Esophagus mucosa (tissue), 1 donor: Measurements from ENCODE around the gene SPDYE2B. TPM values are rescaled to one million over a fixed set of nuclear protein-coding genes. Genes with fewer than 3 reads are reported as not detected.
A peak's percentile ranks its signal among the peaks of the same experiment; 100 is the strongest.
"Not testable (repeated sequence)": the region's sequence is repeated elsewhere in the genome, so short reads cannot be mapped to it uniquely, and the experiment has no call there.

Experiments used
- ATAC-seq: fragments of 200-7000 bp; cut with Tn5 transposase; one replicate; pipeline ENCODE4 v1.9.1; 2020
- total RNA-seq: library from RNA; stranded (reverse); gene quantifications from one replicate; pipeline ENCODE4 v1.2.4, GENCODE V29; 2023
- donor health status: DM: yes; HTN: yes; CAD: no.

The SPDYE2B gene
- total RNA-seq, result not detected

- peak; percentile 58 for ATAC-seq
These were observed at the start of gene SPDYE2B for GRCh38 chr7:102649924-102650323. Gene SPDYE2B, plus strand, starts transcription at chr7:102650319. Its CDS starts 2,030 bp downstream, at chr7:102652349.

- not testable (repeated sequence) for ATAC-seq
These were observed 47.8 kb upstream of the SPDYE2B start for GRCh38 chr7:102602317-102602716.

GRCh38 chr7:102604431-102605145, 45.5 kb upstream of the SPDYE2B start:
- ATAC-seq, result peak; percentile 81

GRCh38 chr7:102606848-102607247, 43.3 kb upstream of the SPDYE2B start:
- not testable (repeated sequence) for ATAC-seq

- ATAC-seq, result not testable (repeated sequence)
These were observed 40.4 kb upstream of the SPDYE2B start for GRCh38 chr7:102609734-102610133.

- ATAC-seq, result not testable (repeated sequence)
These were observed 39.7 kb upstream of the SPDYE2B start for GRCh38 chr7:102610441-102610840.

GRCh38 chr7:102611013-102611674, 39.0 kb upstream of the SPDYE2B start:
- ATAC-seq, result peak; percentile 2

- not testable (repeated sequence) for ATAC-seq
These were observed 38.3 kb upstream of the SPDYE2B start for GRCh38 chr7:102611675-102612325.

- ATAC-seq, result peak; percentile 11
These were observed 36.4 kb upstream of the SPDYE2B start for GRCh38 chr7:102613575-102614345.

GRCh38 chr7:102614346-102614697, 35.8 kb upstream of the SPDYE2B start:
- peak; percentile 41 for ATAC-seq

GRCh38 chr7:102614873-102615272, 35.2 kb upstream of the SPDYE2B start:
- not testable (repeated sequence) for ATAC-seq

GRCh38 chr7:102615930-102616329, 34.2 kb upstream of the SPDYE2B start:
- peak; percentile 25 for ATAC-seq

GRCh38 chr7:102616507-102617125, 33.5 kb upstream of the SPDYE2B start, which contains the start of gene RASA4:
Gene RASA4, minus strand, starts transcription at chr7:102616756. Its CDS starts 67 bp downstream, at chr7:102616689.
- ATAC-seq, result peak; percentile 95

GRCh38 chr7:102618122-102618521, 32.0 kb upstream of the SPDYE2B start:
- not testable (repeated sequence) for ATAC-seq

- peak; percentile 22 for ATAC-seq
These were observed 22.7 kb upstream of the SPDYE2B start for GRCh38 chr7:102627271-102627904.

- ATAC-seq, result peak; percentile 42
These were observed 19.5 kb upstream of the SPDYE2B start for GRCh38 chr7:102630622-102631021.

GRCh38 chr7:102634299-102634698, 15.8 kb upstream of the SPDYE2B start:
- ATAC-seq, result not testable (repeated sequence)

- peak; percentile 26 for ATAC-seq
These were observed 14.8 kb upstream of the SPDYE2B start for GRCh38 chr7:102635354-102635753.

- not testable (repeated sequence) for ATAC-seq
These were observed 13.2 kb upstream of the SPDYE2B start for GRCh38 chr7:102636956-102637355.

GRCh38 chr7:102638848-102639247, 11.3 kb upstream of the SPDYE2B start:
- ATAC-seq, result peak; percentile 2

- peak; percentile 77 for ATAC-seq
These were observed 7.4 kb upstream of the SPDYE2B start, which contains the start of gene UPK3BL1 for GRCh38 chr7:102642691-102643090. Gene UPK3BL1, minus strand, starts transcription at chr7:102642791. Its CDS starts 50 bp downstream, at chr7:102642741.
